Esophagus squamous epithelium (tissue), 5 donors: ENCODE data around the gene GPR137B. TPM values are rescaled to one million over a fixed set of nuclear protein-coding genes. Genes with fewer than 3 reads are reported as not detected.

Experiments used
- DNase-seq: peaks from one replicate; lab custom pipeline; 2025; lab: John Stamatoyannopoulos, UW
- H3K27ac ChIP-seq, 4 donors: fragments of 200-600 bp; sonication (generic); one replicate each; pipeline ENCODE4 v1.5.1; 2016 to 2019; ENCODE audit warnings: mild to moderate bottlenecking in 1 of 4
- H3K27me3 ChIP-seq, 4 donors: fragments of 200-600 bp; sonication (generic); 1 replicate in 3 of 4; 2 replicates in 1 of 4; pipeline versions ENCODE4 v1.5.1 to v1.6.0; 2017 to 2021; ENCODE audit warnings: antibody characterized with exemption in 1 of 4
- H3K36me3 ChIP-seq, 3 donors: fragments of 200-600 bp; sonication (generic); one replicate each; pipeline ENCODE4 v1.5.1; 2016 to 2019
- H3K4me1 ChIP-seq, 3 donors: fragments of 200-600 bp; sonication (generic); one replicate each; pipeline ENCODE4 v1.5.1; 2017 to 2019
- H3K4me3 ChIP-seq, 4 donors: fragments of 200-600 bp; sonication (generic); 1 replicate in 3 of 4; 2 replicates in 1 of 4; pipeline ENCODE4 v1.5.1; 2016 to 2019; ENCODE audit warnings: mild to moderate bottlenecking in 2 of 4, moderate library complexity in 1 of 4
- H3K9me3 ChIP-seq, 3 donors: fragments of 200-600 bp; sonication (generic); one replicate each; pipeline ENCODE4 v1.5.1; 2016 to 2019
- POLR2A ChIP-seq, 4 donors: fragments of 450-650 bp; IDR thresholded peaks; one replicate each; pipeline ENCODE4 v1.6.1; 2017; ENCODE audit warnings: antibody characterized with exemption in 4 of 4, mild to moderate bottlenecking in 4 of 4, moderate library complexity in 3 of 4
- WGBS, 2 donors: methylation state at CpG; one replicate each; pipeline ENCODE4 v1.1.5; 2018; 5-methylcytosine and 5-hydroxymethylcytosine counted together
- intact Hi-C: fragments of 100-400 bp; cut with DNase I; formaldehyde crosslinking; loops from one replicate; pipeline ENCODE4 v1.15.0; 2022
- total RNA-seq, 4 donors: library from RNA; depleted of rRNA; stranded (reverse); fragments of >200 nt; gene quantifications; one replicate each; pipeline ENCODE4 v1.1.0, GENCODE V29; 2016
- TF ChIP-seq, protein P1 (sequence below), 6 experiments: fragments of 450-650 bp in 4 of 6; fragments of 200-600 bp in 2 of 6; sonication (generic) in 2 of 6; IDR thresholded peaks; one replicate each; pipeline ENCODE4 v1.5.1; 2016 to 2019; ENCODE audit warnings: antibody characterized with exemption in 6 of 6, mild to moderate bottlenecking in 4 of 6, moderate library complexity in 4 of 6
- donor health status: DM: yes; HTN: yes; CAD: no.

GPR137B gene
- total RNA-seq, 4 donors from 2014 or later = 3.6 to 16.0 (median 7.4) TPM

DNA sequence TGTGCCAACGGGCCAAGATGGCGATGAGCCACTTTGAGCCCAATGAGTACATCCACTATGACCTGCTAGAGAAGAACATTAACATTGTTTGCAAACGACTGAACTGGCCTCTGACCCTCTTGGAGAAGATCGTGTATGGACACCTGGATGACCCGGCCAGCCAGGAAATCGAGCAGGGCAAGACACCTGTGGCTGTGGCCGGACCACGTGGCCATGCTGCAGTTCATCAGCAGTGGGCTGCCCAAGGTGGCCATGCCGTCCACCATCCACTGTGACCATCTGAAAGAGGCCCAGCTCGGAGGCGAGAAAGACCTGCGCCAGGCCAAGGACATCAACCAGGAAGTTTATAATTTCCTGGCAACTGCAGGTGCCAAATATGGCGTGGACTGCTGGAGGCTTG is 32.2 kb upstream of the GPR137B start:
- intact Hi-C loops = no loop called here
- Histone ChIP-seq H3K4me1 (peaks cover 0 to 6% (median 0%) of the 10 kb centered on the region in 3 donors), H3K27ac (no peak overlapping the region), H3K9me3 (no peaks in the 10 kb centered on the region), H3K4me3 (no peak overlapping the region), H3K36me3 (no peaks in the 10 kb centered on the region), H3K27me3 (no peaks in the 10 kb centered on the region)
- 81 to 82% methylated on average over 9 to 12 of the region's 13 CpGs for WGBS, 2 donors
- DNase-seq = no peak
- no peak for TF ChIP-seq POLR2A (IDR thresholded peaks at IDR 0.05)
- TF ChIP-seq, protein P1, sequence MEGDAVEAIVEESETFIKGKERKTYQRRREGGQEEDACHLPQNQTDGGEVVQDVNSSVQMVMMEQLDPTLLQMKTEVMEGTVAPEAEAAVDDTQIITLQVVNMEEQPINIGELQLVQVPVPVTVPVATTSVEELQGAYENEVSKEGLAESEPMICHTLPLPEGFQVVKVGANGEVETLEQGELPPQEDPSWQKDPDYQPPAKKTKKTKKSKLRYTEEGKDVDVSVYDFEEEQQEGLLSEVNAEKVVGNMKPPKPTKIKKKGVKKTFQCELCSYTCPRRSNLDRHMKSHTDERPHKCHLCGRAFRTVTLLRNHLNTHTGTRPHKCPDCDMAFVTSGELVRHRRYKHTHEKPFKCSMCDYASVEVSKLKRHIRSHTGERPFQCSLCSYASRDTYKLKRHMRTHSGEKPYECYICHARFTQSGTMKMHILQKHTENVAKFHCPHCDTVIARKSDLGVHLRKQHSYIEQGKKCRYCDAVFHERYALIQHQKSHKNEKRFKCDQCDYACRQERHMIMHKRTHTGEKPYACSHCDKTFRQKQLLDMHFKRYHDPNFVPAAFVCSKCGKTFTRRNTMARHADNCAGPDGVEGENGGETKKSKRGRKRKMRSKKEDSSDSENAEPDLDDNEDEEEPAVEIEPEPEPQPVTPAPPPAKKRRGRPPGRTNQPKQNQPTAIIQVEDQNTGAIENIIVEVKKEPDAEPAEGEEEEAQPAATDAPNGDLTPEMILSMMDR (IDR thresholded peaks at IDR 0.05) = no peak

DNA sequence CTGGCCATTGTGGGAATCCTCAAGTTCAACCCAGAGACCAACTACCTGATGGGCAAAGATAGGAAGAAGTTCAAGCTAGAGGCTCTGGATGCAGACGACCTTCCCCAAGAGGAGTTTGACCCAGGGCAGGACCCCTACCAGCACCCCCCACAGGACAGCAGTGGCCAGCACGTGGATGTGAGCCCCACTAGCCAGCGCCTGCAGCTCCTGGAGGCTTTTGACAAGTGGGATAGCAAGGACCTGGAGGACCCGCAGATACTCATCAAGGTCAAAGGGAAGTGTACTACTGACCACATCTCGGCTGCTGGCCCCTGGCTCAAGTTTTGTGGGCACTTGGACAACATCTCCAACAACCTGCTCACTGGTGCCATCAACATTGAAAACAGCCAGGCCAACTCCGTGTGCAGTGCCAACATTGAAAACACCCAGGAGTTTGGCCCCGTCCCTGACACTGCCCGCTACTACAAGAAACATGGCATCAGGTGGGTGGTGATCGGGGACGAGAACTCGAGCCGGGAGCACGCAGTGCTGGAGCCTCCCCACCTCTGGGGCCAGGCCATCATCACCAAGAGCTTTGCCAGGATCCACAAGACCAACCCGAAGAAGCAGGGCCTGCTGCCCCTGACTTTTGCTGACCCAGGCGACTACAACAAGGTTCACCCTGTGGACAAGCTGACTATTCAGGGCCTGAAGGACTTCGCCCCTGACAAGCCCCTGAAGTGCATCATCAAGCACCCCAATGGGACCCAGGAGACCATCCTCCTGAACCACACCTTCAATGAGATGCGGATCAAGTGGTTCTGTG is 30.6 kb upstream of the GPR137B start:
- intact Hi-C loops = no loop called here
- Histone ChIP-seq H3K36me3 (no peaks in the 10 kb centered on the region), H3K27ac (no peak overlapping the region), H3K9me3 (no peaks in the 10 kb centered on the region), H3K4me3 (no peak overlapping the region), H3K27me3 (no peaks in the 10 kb centered on the region), H3K4me1 (peaks cover 0 to 6% (median 0%) of the 10 kb centered on the region in 3 donors)
- DNase-seq = no peak
- 80 to 83% methylated on average over 2 to 6 of the region's 17 CpGs for WGBS, 2 donors
- no peak for TF ChIP-seq POLR2A (IDR thresholded peaks at IDR 0.05)
- TF ChIP-seq, protein P1 (IDR thresholded peaks at IDR 0.05) = no peak

DNA sequence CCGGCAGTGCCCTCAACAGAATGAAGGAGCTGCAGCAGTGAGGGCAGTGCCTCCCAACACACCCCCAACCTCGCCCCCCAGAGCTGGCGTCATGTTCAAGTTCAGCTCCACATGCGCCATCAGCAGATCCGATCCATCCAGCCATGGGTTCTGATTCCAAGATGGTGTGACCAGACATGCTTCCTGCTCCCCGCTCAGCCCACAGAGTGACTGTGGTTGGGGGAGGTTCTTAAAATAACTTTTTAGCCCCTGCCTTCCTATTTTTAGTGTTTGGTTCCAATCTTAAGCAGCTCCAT is 30.1 kb upstream of the GPR137B start:
- no peak for TF ChIP-seq POLR2A (IDR thresholded peaks at IDR 0.05)
- TF ChIP-seq, protein P1 (IDR thresholded peaks at IDR 0.05) = no peak
- no peak for DNase-seq
- intact Hi-C loops = no loop called here
- Histone ChIP-seq H3K4me1 (peaks cover 0 to 7% (median 0%) of the 10 kb centered on the region in 3 donors), H3K27ac (no peak overlapping the region), H3K36me3 (no peaks in the 10 kb centered on the region), H3K27me3 (no peaks in the 10 kb centered on the region), H3K4me3 (no peak overlapping the region), H3K9me3 (no peaks in the 10 kb centered on the region)
- 90 to 94% methylated on average over 6 of the region's 6 CpGs for WGBS, 2 donors

DNA sequence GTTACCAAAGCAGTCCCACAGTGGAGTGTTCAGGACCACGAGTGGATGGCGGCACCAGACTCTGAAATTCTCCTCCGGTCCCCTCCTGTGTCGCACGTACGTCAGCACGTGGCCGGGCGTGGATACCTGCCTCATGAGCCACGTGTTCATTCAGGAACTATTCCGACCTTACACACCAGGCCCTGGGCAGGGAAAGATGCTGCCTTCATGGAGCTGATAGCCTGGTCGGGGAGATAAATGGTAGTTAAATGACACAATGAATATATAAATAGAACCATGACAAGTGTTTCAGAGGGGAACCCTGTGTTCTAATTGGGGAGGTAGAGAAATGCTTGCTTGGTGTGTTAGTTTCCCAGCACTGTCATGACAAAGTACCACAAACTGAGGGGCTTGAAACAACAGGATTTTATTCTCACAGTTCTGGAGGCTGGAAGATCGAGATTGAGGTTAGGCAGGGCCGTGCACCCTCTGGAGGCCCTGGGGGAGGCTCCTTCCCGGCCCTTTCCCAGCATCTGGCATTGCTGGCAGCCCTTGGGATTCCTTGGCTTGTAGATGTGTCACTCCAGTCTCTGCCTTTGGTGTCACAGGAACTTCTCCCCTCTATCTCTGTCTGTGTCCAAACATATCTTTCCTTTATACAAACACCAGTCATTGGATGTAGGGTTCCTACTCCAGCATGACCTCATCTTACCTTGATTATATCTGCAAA is 28.9 kb upstream of the GPR137B start:
- Histone ChIP-seq H3K27me3 (no peaks in the 10 kb centered on the region), H3K4me3 (no peak overlapping the region), H3K9me3 (no peaks in the 10 kb centered on the region), H3K27ac (no peak overlapping the region), H3K36me3 (no peaks in the 10 kb centered on the region), H3K4me1 (peaks cover 0 to 13% (median 0%) of the 10 kb centered on the region in 3 donors)
- 82 to 83% methylated on average over 13 to 14 of the region's 15 CpGs for WGBS, 2 donors
- intact Hi-C loops = no loop called here
- no peak for TF ChIP-seq POLR2A (IDR thresholded peaks at IDR 0.05)
- TF ChIP-seq, protein P1 (IDR thresholded peaks at IDR 0.05) = no peak
- DNase-seq = no peak

DNA sequence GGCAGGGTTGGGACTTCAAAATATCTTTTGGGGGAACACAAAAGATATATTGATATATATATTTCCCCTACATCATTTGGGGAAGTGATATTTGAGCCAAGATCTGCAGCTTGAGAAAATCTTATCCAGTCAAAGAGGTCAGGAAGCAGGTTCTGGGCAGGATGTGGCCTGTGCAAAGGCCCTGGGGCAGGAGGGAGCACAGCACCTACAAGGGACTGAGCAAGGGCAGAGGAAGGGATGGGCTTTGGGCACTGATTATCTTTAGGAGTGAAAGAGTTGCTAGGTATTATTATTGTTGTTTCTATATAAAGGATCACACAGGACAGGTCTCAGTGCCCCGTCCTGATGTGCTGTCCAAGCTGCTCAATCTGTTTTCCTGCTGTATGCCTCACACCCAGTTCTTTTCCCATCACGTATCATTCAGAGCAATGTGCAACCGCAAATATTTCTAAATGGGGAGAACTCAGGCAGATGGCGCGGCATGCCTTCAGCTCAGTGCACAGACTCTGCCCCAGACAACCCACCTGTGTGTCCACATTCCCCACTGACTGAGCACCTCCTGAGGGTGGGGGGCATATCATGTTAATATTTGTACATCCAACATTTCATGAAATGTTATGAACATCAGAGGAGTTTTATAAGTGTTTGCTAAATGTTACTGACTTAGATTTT is 28.1 kb upstream of the GPR137B start:
- TF ChIP-seq, protein P1 (IDR thresholded peaks at IDR 0.05) = no peak
- no peak for TF ChIP-seq POLR2A (IDR thresholded peaks at IDR 0.05)
- peaks cover 0 to 12% (median 0%) of the 10 kb centered on the region in 3 donors for H3K4me1 ChIP-seq
- intact Hi-C loops = no loop called here
- 93 to 95% methylated on average over 5 of the region's 5 CpGs for WGBS, 2 donors
- H3K4me3 ChIP-seq = no peak overlapping the region
- DNase-seq = no peak
- H3K9me3 ChIP-seq = no peaks in the 10 kb centered on the region
- H3K27me3 ChIP-seq = no peaks in the 10 kb centered on the region
- no peak overlapping the region for H3K27ac ChIP-seq
- H3K36me3 ChIP-seq = no peaks in the 10 kb centered on the region
